Measurements from ENCODE around the gene ZSCAN30.

Gene ZSCAN30

GRCh38 chr18:35278969-35279368 lies 11.1 kb downstream of the ZSCAN30 start:
- DNase-seq (ENCODE audit: low read depth in 3 of 3): no peak

GRCh38 chr18:35278085-35278484 lies 11.9 kb downstream of the ZSCAN30 start:
- no peak for DNase-seq (ENCODE audit: low read depth in 3 of 3)

GRCh38 chr18:35277633-35278032 lies 12.4 kb downstream of the ZSCAN30 start:
- no peak for DNase-seq (ENCODE audit: low read depth in 3 of 3)

GRCh38 chr18:35276267-35276666 lies 13.8 kb downstream of the ZSCAN30 start:
- DNase-seq (ENCODE audit: low read depth in 3 of 3): no peak

- no peak for DNase-seq (ENCODE audit: low read depth in 3 of 3)
These were observed 18.4 kb downstream of the ZSCAN30 start for GRCh38 chr18:35271656-35272055.

GRCh38 chr18:35268821-35269220 lies 21.2 kb downstream of the ZSCAN30 start:
- DNase-seq (ENCODE audit: low read depth in 3 of 3): no peak

- DNase-seq (ENCODE audit: low read depth in 3 of 3): peak in 1 of 3 experiments; percentile 5
These were observed 22.2 kb downstream of the ZSCAN30 start for GRCh38 chr18:35267809-35268208.

GRCh38 chr18:35267161-35267651 lies 22.8 kb downstream of the ZSCAN30 start:
- DNase-seq (ENCODE audit: low read depth in 3 of 3): peak; percentile 27 to 63 (median 52)

- DNase-seq (ENCODE audit: low read depth in 3 of 3): no peak
These were observed 25.6 kb downstream of the ZSCAN30 start for GRCh38 chr18:35264409-35264808.

GRCh38 chr18:35256947-35257346 lies 33.1 kb downstream of the ZSCAN30 start:
- no peak for DNase-seq (ENCODE audit: low read depth in 3 of 3)

- no peak for DNase-seq (ENCODE audit: low read depth in 3 of 3)
These were observed 36.3 kb downstream of the ZSCAN30 start for GRCh38 chr18:35253655-35254287.

GRCh38 chr18:35252466-35252865 lies 37.6 kb downstream of the ZSCAN30 start:
- no peak for DNase-seq (ENCODE audit: low read depth in 3 of 3)

GRCh38 chr18:35248429-35248828 lies 41.6 kb downstream of the ZSCAN30 start:
- no peak for DNase-seq (ENCODE audit: low read depth in 3 of 3)

- no peak for DNase-seq (ENCODE audit: low read depth in 3 of 3)
These were observed 42.4 kb downstream of the ZSCAN30 start for GRCh38 chr18:35247412-35248249.

- DNase-seq (ENCODE audit: low read depth in 3 of 3): no peak
These were observed 43.2 kb downstream of the ZSCAN30 start for GRCh38 chr18:35246831-35247230.

- no peak for DNase-seq (ENCODE audit: low read depth in 3 of 3)
These were observed 44.2 kb downstream of the ZSCAN30 start for GRCh38 chr18:35245719-35246317.

- no peak for DNase-seq (ENCODE audit: low read depth in 3 of 3)
These were observed 45.4 kb downstream of the ZSCAN30 start for GRCh38 chr18:35244671-35245070.

- DNase-seq (ENCODE audit: low read depth in 3 of 3): no peak
These were observed 47.6 kb downstream of the ZSCAN30 start for GRCh38 chr18:35242426-35242825.

- DNase-seq (ENCODE audit: low read depth in 3 of 3): no peak
These were observed 48.6 kb downstream of the ZSCAN30 start for GRCh38 chr18:35241448-35241804.

- peak; percentile 90 to 96 (median 92) for DNase-seq (ENCODE audit: low read depth in 3 of 3)
These were observed 49.2 kb downstream of the ZSCAN30 start, which contains the start of gene ZNF397 for GRCh38 chr18:35240664-35241447. TSS of gene ZNF397 (plus strand) at chr18:35241034. CDS start at chr18:35242471, 1,437 bp downstream.

GRCh38 chr18:35239314-35239713 lies 50.7 kb downstream of the ZSCAN30 start:
- DNase-seq (ENCODE audit: low read depth in 3 of 3): no peak
